ENCODE data around the gene SPPL2C. TPM values are rescaled to one million over a fixed set of nuclear protein-coding genes. Genes with fewer than 3 reads are reported as not detected.

Gene SPPL2C
- total and polyA plus RNA-seq, 2 of the 13 experiments (the other 11 are each of a cell fraction or from before 2014, with no cell fraction given): not detected

GRCh38 chr17:45841186-45841585, 3.5 kb upstream of the SPPL2C start:
- CTCF ChIA-PET (ENCODE audit: low intra/inter-chr PET ratio, low total read pairs): no interaction called here
- POLR2A ChIA-PET: no interaction called here
- intact Hi-C loops (cut with micrococcal nuclease; ENCODE audit: unreplicated experiment): no loop called here
- Histone ChIP-seq H3K79me2 (ENCODE audit: insufficient read depth, low read length) (no peaks in the 10 kb centered on the region), H3K27ac (ENCODE audit: extremely low read length, insufficient read depth, low read length) (no peak overlapping the region), H3K9me3 (ENCODE audit: low read length) (no peaks in the 10 kb centered on the region), H3K4me1 (ENCODE audit: insufficient read depth, low read length) (no peaks in the 10 kb centered on the region), H3K4me2 (ENCODE audit: low read depth, low read length) (no peak overlapping the region), H3K36me3 (replicated peaks in 1 of 2; ENCODE audit: control insufficient read depth in 1 of 2, insufficient read depth in 2 of 2, low read length in 2 of 2) (no peaks in the 10 kb centered on the region), H2AFZ (ENCODE audit: low read length) (no peak overlapping the region), H4K20me1 (ENCODE audit: insufficient read depth, low read length) (no peaks in the 10 kb centered on the region), H3K9ac (ENCODE audit: insufficient read depth, low read depth, low read length) (no peak overlapping the region), H3K4me3 (replicated peaks in 1 of 3; ENCODE audit: insufficient read depth in 1 of 3, low read depth in 2 of 3, low read length in 3 of 3) (no peak overlapping the region), H3K27me3 (ENCODE audit: control insufficient read depth in 1 of 2, insufficient read depth in 2 of 2, low read length in 2 of 2) (peaks cover 10 to 88% of the 10 kb centered on the region in 2 experiments)
- FAIRE-seq: no peak
- in situ Hi-C loops (cut with HindIII; ENCODE audit: extremely low pct_ligation_motif_present, low pct_unique_long_range_greater_than_20kb): no loop called here
- BruUV-seq (replicated peaks): no TSS peak
- ATAC-seq: no peak
- no peak for DNase-seq (ENCODE audit: low spot score)
- TF ChIP-seq SOX13 (IDR thresholded peaks at IDR 0.05) (no peak), SOX13 (CRISPR knock-in tag; conservative IDR thresholded peaks at IDR 0.05 in 1 of 2, IDR thresholded peaks at IDR 0.05 in 1 of 2) (no peak), ZNF317 (CRISPR knock-in tag; IDR thresholded peaks at IDR 0.05) (no peak), SRY (CRISPR knock-in tag; IDR thresholded peaks at IDR 0.05) (no peak), ZNF772 (CRISPR knock-in tag; IDR thresholded peaks at IDR 0.05) (no peak), HINFP (CRISPR knock-in tag; IDR thresholded peaks at IDR 0.05; ENCODE audit: low read depth) (no peak)
- 30% methylated on average over 9 of the region's 9 CpGs for WGBS (ENCODE audit: low lambda C conversion rate)

GRCh38 chr17:45841883-45842525, 2.7 kb upstream of the SPPL2C start:
- 8% methylated on average over 6 of the region's 7 CpGs for WGBS (ENCODE audit: low lambda C conversion rate)
- H3K4me2 ChIP-seq (ENCODE audit: low read depth, low read length): no peak overlapping the region
- ChIA-PET CTCF (ENCODE audit: low intra/inter-chr PET ratio, low total read pairs) (no interaction called here), POLR2A (no interaction called here)
- ATAC-seq (no peak), FAIRE-seq (no peak), DNase-seq (ENCODE audit: low spot score) (no peak)
- no peaks in the 10 kb centered on the region for H3K9me3 ChIP-seq (ENCODE audit: low read length)
- BruUV-seq (replicated peaks): no TSS peak
- H4K20me1 ChIP-seq (ENCODE audit: insufficient read depth, low read length): no peaks in the 10 kb centered on the region
- H3K79me2 ChIP-seq (ENCODE audit: insufficient read depth, low read length): no peaks in the 10 kb centered on the region
- H3K27me3 ChIP-seq (ENCODE audit: control insufficient read depth in 1 of 2, insufficient read depth in 2 of 2, low read length in 2 of 2): peaks cover 13 to 88% of the 10 kb centered on the region in 2 experiments
- no peak overlapping the region for H3K27ac ChIP-seq (ENCODE audit: extremely low read length, insufficient read depth, low read length)
- no peak overlapping the region for H3K9ac ChIP-seq (ENCODE audit: insufficient read depth, low read depth, low read length)
- in situ Hi-C loops (cut with HindIII; ENCODE audit: extremely low pct_ligation_motif_present, low pct_unique_long_range_greater_than_20kb): no loop called here
- no peak overlapping the region for H3K4me3 ChIP-seq (replicated peaks in 1 of 3; ENCODE audit: insufficient read depth in 1 of 3, low read depth in 2 of 3, low read length in 3 of 3)
- no peaks in the 10 kb centered on the region for H3K36me3 ChIP-seq (replicated peaks in 1 of 2; ENCODE audit: control insufficient read depth in 1 of 2, insufficient read depth in 2 of 2, low read length in 2 of 2)
- no peak overlapping the region for H2AFZ ChIP-seq (ENCODE audit: low read length)
- H3K4me1 ChIP-seq (ENCODE audit: insufficient read depth, low read length): no peaks in the 10 kb centered on the region
- intact Hi-C loops (cut with micrococcal nuclease; ENCODE audit: unreplicated experiment): no loop called here
- TF ChIP-seq ETV6 (CRISPR knock-in tag; conservative IDR thresholded peaks at IDR 0.05) (no peak), ATRX (CRISPR knock-in tag; IDR thresholded peaks at IDR 0.05; ENCODE audit: borderline replicate concordance) (no peak), MLLT10 (CRISPR knock-in tag; IDR thresholded peaks at IDR 0.05) (no peak), ZNF343 (CRISPR knock-in tag; IDR thresholded peaks at IDR 0.05) (no peak), ZHX2 (IDR thresholded peaks at IDR 0.05; ENCODE audit: low read depth) (no peak), ZHX2 (CRISPR knock-in tag; IDR thresholded peaks at IDR 0.05; ENCODE audit: borderline replicate concordance) (no peak)

Data from HepG2 (cell line).